Activated B cell treated with CpG ODN at 0.5 μM for 24 hours (primary cell): ENCODE measurements around the gene TLE3. TPM values are rescaled to one million over a fixed set of nuclear protein-coding genes. Genes with fewer than 3 reads are reported as not detected.
A peak's percentile ranks its signal among the peaks of the same experiment; 100 is the strongest.

ENCODE experiments used
- ATAC-seq: fragments of 200-7000 bp; cut with Tn5 transposase; one replicate; pipeline ENCODE4 v1.10.0; 2021; ENCODE audit warnings: low read depth, mild to moderate bottlenecking, moderate library complexity
- CTCF ChIA-PET: fragments of 350-600 bp; sonication (Branson Sonifier 250); formaldehyde crosslinking; loops from one replicate; lab custom pipeline; 2021; ENCODE audit warnings: antibody characterized with exemption; lab: Charles Lee
- POLR2A ChIA-PET: fragments of 350-600 bp; sonication (Branson Sonifier 250); formaldehyde crosslinking; loops from one replicate; lab custom pipeline; 2021; ENCODE audit warnings: antibody characterized with exemption; lab: Charles Lee
- DNase-seq: peaks from one replicate; pipeline ENCODE4 v3.0.0; 2022
- H3K27ac Mint-ChIP-seq: one replicate; pipeline ENCODE4 v1.8.0; 2020; ENCODE audit warnings: mixed read lengths
- H3K27me3 Mint-ChIP-seq: one replicate; pipeline ENCODE4 v1.8.0; 2021; ENCODE audit warnings: mixed read lengths
- H3K36me3 Mint-ChIP-seq: one replicate; pipeline ENCODE4 v1.8.0; 2021; ENCODE audit warnings: low read depth, mixed read lengths
- H3K4me1 Mint-ChIP-seq: one replicate; pipeline ENCODE4 v1.8.0; 2021; ENCODE audit warnings: mixed read lengths
- H3K4me3 Mint-ChIP-seq: one replicate; pipeline ENCODE4 v1.8.0; 2020; ENCODE audit warnings: mild to moderate bottlenecking, mixed read lengths
- H3K9me3 Mint-ChIP-seq: one replicate; pipeline ENCODE4 v1.8.0; 2020; ENCODE audit warnings: mixed read lengths
- intact Hi-C: fragments of 100-400 bp; cut with micrococcal nuclease; formaldehyde crosslinking; loops from one replicate; pipeline ENCODE4 v1.15.1; 2024
- total RNA-seq: library from RNA; stranded (reverse); gene quantifications from 2 replicates; pipeline ENCODE4 v1.2.3, GENCODE V29; 2022
- TF ChIP-seq, protein P1 (sequence below): fragments of 200-600 bp; IDR thresholded peaks from one replicate; pipeline ENCODE4 v1.8.0; 2022; ENCODE audit warnings: antibody characterized with exemption, mild to moderate bottlenecking

TLE3 gene
- total RNA-seq, 1 donor from 2014 or later = 110 TPM

DNA sequence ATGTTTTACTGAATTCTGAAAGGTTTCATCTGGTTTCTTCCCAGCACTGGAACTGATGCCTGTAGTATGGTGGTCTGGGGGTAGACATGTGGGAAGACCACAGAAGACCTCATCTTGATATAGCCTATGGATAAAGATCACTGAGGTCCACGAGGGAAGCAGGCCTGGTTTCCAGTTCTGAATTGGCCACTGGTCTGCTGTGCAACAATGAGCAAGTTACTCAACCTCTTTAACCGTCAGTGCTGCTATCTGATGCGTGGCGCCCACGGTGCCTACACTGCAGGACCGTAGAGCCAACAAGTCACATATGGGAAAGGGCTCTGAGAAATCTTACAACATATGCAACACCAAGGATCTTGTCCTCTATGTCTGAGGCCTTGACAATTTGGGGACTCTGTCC is 13.3 kb downstream of the TLE3 start:
- TF ChIP-seq, protein P1, sequence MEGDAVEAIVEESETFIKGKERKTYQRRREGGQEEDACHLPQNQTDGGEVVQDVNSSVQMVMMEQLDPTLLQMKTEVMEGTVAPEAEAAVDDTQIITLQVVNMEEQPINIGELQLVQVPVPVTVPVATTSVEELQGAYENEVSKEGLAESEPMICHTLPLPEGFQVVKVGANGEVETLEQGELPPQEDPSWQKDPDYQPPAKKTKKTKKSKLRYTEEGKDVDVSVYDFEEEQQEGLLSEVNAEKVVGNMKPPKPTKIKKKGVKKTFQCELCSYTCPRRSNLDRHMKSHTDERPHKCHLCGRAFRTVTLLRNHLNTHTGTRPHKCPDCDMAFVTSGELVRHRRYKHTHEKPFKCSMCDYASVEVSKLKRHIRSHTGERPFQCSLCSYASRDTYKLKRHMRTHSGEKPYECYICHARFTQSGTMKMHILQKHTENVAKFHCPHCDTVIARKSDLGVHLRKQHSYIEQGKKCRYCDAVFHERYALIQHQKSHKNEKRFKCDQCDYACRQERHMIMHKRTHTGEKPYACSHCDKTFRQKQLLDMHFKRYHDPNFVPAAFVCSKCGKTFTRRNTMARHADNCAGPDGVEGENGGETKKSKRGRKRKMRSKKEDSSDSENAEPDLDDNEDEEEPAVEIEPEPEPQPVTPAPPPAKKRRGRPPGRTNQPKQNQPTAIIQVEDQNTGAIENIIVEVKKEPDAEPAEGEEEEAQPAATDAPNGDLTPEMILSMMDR = no peak
- ATAC-seq (peak; percentile 40), DNase-seq (no peak)
- intact Hi-C loops = no loop called here
- no peak overlapping the region for H3K27ac Mint-ChIP-seq
- CTCF ChIA-PET = no interaction called here
- peaks cover 75% of the 10 kb centered on the region for H3K4me1 Mint-ChIP-seq
- H3K4me3 Mint-ChIP-seq = no peak overlapping the region
- POLR2A ChIA-PET = interaction anchor here (4.0 kb wide), 1 partner anchor 13 kb away, joined by 18 read pairs; the partner anchor contains the start of gene TLE3
- peaks cover 94% of the 10 kb centered on the region for H3K36me3 Mint-ChIP-seq
- no peaks in the 10 kb centered on the region for H3K9me3 Mint-ChIP-seq
- H3K27me3 Mint-ChIP-seq = no peaks in the 10 kb centered on the region

DNA sequence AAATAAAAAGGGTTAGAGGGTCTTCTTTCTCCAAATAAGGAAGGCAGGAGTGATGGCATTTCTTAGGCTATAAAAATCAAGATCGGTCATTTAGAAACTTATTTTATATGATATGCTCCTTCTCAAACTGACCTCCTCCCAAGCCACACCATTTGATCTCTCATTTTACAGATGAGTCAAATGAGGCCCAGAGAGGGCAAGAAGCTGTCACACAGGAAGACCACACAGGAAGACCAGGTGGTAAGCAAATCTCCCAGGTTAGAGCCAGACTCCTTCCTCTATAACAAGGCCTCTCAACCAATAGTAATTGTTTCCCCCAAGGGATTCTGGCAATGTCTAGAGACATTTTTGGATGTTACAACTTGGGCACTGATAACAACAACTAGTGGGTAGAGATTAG is 13.8 kb downstream of the TLE3 start:
- H3K27ac Mint-ChIP-seq = no peak overlapping the region
- H3K36me3 Mint-ChIP-seq = peaks cover 93% of the 10 kb centered on the region
- no peak for DNase-seq
- H3K27me3 Mint-ChIP-seq = no peaks in the 10 kb centered on the region
- ChIA-PET CTCF (no interaction called here), POLR2A (interaction anchor here (4.0 kb wide), 1 partner anchor 14 kb away, joined by 18 read pairs; the partner anchor contains the start of gene TLE3)
- no peak for ATAC-seq
- peaks cover 70% of the 10 kb centered on the region for H3K4me1 Mint-ChIP-seq
- H3K9me3 Mint-ChIP-seq = no peaks in the 10 kb centered on the region
- no peak overlapping the region for H3K4me3 Mint-ChIP-seq
- intact Hi-C loops = no loop called here
- TF ChIP-seq, protein P1 = no peak

DNA sequence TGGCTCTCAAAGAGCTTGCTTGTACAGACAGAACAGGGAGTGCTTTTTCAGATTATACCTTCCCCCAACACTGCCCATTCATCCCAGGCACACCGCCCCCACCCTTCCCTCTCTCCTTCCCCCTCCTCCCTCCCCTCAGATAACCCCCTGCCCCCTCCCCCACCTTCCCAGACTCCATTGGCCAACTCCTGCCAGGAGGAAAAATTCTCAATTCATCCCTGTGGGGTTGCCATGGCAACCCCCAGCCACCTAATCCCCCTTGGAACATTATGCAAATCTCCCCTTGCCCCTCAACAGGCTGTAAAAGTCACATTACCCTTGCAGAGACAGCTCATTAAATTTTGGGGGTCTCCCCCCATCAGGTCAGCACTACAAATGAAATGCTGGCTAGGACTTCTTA is 14.3 kb downstream of the TLE3 start:
- DNase-seq = no peak
- no peaks in the 10 kb centered on the region for H3K27me3 Mint-ChIP-seq
- CTCF ChIA-PET = no interaction called here

DNA sequence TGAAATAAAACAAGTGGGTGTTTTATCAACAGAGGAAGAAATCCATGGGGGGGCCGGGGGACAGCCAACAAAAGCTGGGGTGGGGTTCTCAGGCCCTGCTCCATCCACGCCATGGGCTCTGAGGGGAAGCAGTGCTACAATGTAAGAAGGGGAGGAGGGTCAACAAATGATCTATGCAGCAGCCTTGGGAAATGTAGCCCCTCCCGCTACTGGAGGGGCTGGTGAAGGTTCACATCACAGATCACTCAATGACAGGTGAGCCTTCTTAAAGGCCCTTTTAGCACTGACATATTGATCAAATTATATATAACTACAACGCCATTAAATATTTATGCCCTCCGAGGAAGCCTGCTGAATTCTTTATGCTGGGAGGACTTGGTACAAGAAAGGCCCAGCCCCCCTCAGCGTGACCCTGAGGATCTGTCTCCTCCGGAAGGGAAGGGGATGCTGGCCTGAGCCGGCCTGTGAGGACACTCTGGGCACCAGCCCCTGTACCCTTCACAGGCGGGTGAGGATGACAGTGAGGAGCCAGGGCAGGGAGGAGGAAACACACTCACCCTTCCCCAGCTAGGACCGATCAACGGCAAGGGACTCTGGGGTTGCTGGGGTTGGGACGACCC is 15.3 kb downstream of the TLE3 start:
- POLR2A ChIA-PET = interaction anchor here (0.6 to 1.1 kb wide), 3 partner anchors 9 to 158 kb away, joined by 3 to 6 read pairs (median 3); no protein-coding TSS in a partner anchor
- Mint-ChIP-seq H3K9me3 (no peaks in the 10 kb centered on the region), H3K4me3 (no peak overlapping the region), H3K27me3 (no peaks in the 10 kb centered on the region), H3K36me3 (peaks cover 95% of the 10 kb centered on the region), H3K27ac (no peak overlapping the region), H3K4me1 (peaks cover 63% of the 10 kb centered on the region)
- TF ChIP-seq, protein P1 = no peak
- CTCF ChIA-PET = no interaction called here
- no peak for DNase-seq
- intact Hi-C loops = no loop called here
- no peak for ATAC-seq

More for the DNA sequence above, 14.3 kb downstream of the TLE3 start:
- TF ChIP-seq, protein P1 = no peak
- POLR2A ChIA-PET = interaction anchor here (1.1 to 4.0 kb wide), 2 partner anchors 13 to 14 kb away, joined by 3 to 18 read pairs; partner anchors contain the start of gene TLE3
- H3K4me3 Mint-ChIP-seq = no peak overlapping the region
- H3K9me3 Mint-ChIP-seq = no peaks in the 10 kb centered on the region
- intact Hi-C loops = no loop called here
- no peak overlapping the region for H3K27ac Mint-ChIP-seq
- no peak for ATAC-seq
- H3K4me1 Mint-ChIP-seq = peaks cover 68% of the 10 kb centered on the region
- H3K36me3 Mint-ChIP-seq = peaks cover 93% of the 10 kb centered on the region

DNA sequence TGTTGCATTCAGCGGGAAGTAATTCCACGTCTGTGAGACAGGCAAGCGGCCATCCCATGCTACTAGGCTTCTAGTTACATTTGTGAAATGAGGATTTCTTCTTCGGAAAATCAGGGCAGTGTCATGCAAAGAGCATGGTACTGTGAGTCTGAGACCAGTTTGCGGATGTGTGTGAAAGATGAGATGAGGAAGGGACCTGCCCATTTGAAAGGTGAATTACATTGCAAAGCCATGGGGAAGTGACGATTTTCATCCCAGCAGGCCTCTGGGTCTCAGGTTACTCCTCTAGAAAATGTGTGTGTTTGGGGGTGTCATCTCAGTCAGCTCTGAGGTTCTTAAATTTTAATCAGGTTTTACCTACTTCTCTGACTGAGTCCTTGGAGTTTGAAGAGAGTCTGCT is 16.1 kb downstream of the TLE3 start:
- DNase-seq (no peak), ATAC-seq (no peak)
- H3K27ac Mint-ChIP-seq = no peak overlapping the region
- POLR2A ChIA-PET = interaction anchor here (0.6 to 1.1 kb wide), 2 partner anchors 9 to 159 kb away, joined by 3 to 6 read pairs; no protein-coding TSS in a partner anchor
- H3K36me3 Mint-ChIP-seq = peaks cover 95% of the 10 kb centered on the region
- no peaks in the 10 kb centered on the region for H3K9me3 Mint-ChIP-seq
- H3K4me3 Mint-ChIP-seq = no peak overlapping the region
- CTCF ChIA-PET = no interaction called here
- TF ChIP-seq, protein P1 = no peak
- peaks cover 58% of the 10 kb centered on the region for H3K4me1 Mint-ChIP-seq
- H3K27me3 Mint-ChIP-seq = no peaks in the 10 kb centered on the region
- intact Hi-C loops = no loop called here
